Naive B cell (primary cell): ENCODE measurements around the gene BHLHA9. TPM values are rescaled to one million over a fixed set of nuclear protein-coding genes. Genes with fewer than 3 reads are reported as not detected.

ENCODE experiments used
- ATAC-seq, 2 donors: fragments of 150-1000 bp; cut with Tn5 transposase; 2 replicates each; pipeline ENCODE4 v1.10.0; 2021; ENCODE audit warnings: low read depth in 2 of 2, mild to moderate bottlenecking in 2 of 2, moderate library complexity in 2 of 2
- DNase-seq: peaks from one replicate; pipeline ENCODE4 v3.0.0; 2022
- H3K27ac Mint-ChIP-seq, 6 donors: one replicate each; pipeline ENCODE4 v1.8.0; 2020 to 2022; ENCODE audit warnings: mild to moderate bottlenecking in 6 of 6, mixed read lengths in 6 of 6, moderate library complexity in 5 of 6, inconsistent platforms in 2 of 6
- H3K27me3 Mint-ChIP-seq, 3 donors: one replicate each; pipeline ENCODE4 v1.8.0; 2021 to 2022; ENCODE audit warnings: mixed read lengths in 3 of 3, mild to moderate bottlenecking in 1 of 3
- H3K36me3 Mint-ChIP-seq, 2 donors: one replicate each; pipeline ENCODE4 v1.8.0; 2020 to 2022; ENCODE audit warnings: mixed read lengths in 2 of 2, inconsistent platforms in 1 of 2, mild to moderate bottlenecking in 1 of 2
- H3K4me1 Mint-ChIP-seq, 3 donors: one replicate each; pipeline ENCODE4 v1.8.0; 2020 to 2022; ENCODE audit warnings: mixed read lengths in 3 of 3, inconsistent platforms in 1 of 3, mild to moderate bottlenecking in 1 of 3, moderate library complexity in 1 of 3
- H3K4me3 Mint-ChIP-seq, 8 donors: one replicate each; pipeline ENCODE4 v1.8.0; 2020 to 2022; ENCODE audit warnings: mild to moderate bottlenecking in 8 of 8, mixed read lengths in 8 of 8, moderate library complexity in 8 of 8, inconsistent platforms in 2 of 8
- H3K9me3 Mint-ChIP-seq, 7 donors: one replicate each; pipeline ENCODE4 v1.8.0; 2020 to 2022; ENCODE audit warnings: mixed read lengths in 7 of 7, mild to moderate bottlenecking in 5 of 7, inconsistent platforms in 2 of 7, moderate library complexity in 1 of 7
- polyA plus RNA-seq, 6 donors: library from polyadenylated mRNA; unstranded; fragments of 300-500 nt; fragmentation: Illumina TruSeq; gene quantifications; one replicate each; pipeline ENCODE4 v1.2.3, GENCODE V29; 2021; ENCODE audit warnings: low read depth in 6 of 6

The BHLHA9 gene
- polyA plus RNA-seq, 6 donors from 2014 or later: not detected

GRCh38 chr17:1264196-1264595 is 6.0 kb upstream of the BHLHA9 start:
- Mint-ChIP-seq H3K27ac (peak overlapping the region in 1 of 6 donors; percentile 74), H3K27me3 (peaks cover 0 to 19% (median 4%) of the 10 kb centered on the region in 3 donors), H3K4me1 (peaks cover 11 to 26% (median 14%) of the 10 kb centered on the region in 3 donors), H3K9me3 (no peaks in the 10 kb centered on the region), H3K4me3 (peak overlapping the region in 2 of 8 donors; percentile 43 to 71), H3K36me3 (no peaks in the 10 kb centered on the region)
- DNase-seq: no peak
- ATAC-seq: no peak

DNA sequence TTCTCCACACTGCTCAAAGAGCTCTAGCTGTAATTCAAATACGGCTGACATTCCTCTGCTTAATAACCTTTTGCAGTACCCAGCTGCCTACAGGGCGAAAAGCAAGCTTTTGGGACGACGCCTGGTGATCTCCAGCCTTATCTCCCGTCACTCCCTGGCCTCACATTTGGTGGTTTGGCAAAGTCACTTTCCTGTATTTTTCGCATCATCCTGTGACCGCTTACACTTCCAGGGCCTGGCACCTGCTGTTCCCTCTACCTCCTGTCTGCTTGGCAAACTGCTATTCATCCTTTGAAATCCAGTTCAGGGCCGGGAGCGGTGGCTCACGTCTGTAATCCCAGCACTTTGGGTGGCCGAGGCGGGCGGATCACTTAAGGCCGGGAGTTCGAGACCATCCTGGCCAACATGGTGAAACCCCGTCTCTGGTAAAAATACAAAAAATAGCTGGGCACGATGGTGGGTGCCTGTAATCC is 2.7 kb upstream of the BHLHA9 start:
- H3K27me3 Mint-ChIP-seq: peaks cover 0 to 31% (median 2%) of the 10 kb centered on the region in 3 donors
- H3K9me3 Mint-ChIP-seq: no peaks in the 10 kb centered on the region
- H3K4me3 Mint-ChIP-seq: peak overlapping the region; percentile 85 to 96 (median 92)
- peaks cover 7 to 20% (median 19%) of the 10 kb centered on the region in 3 donors for H3K4me1 Mint-ChIP-seq
- DNase-seq (no peak), ATAC-seq (no peak)
- peak overlapping the region in 5 of 6 donors; percentile 81 to 96 (median 84) for H3K27ac Mint-ChIP-seq
- H3K36me3 Mint-ChIP-seq: no peaks in the 10 kb centered on the region

DNA sequence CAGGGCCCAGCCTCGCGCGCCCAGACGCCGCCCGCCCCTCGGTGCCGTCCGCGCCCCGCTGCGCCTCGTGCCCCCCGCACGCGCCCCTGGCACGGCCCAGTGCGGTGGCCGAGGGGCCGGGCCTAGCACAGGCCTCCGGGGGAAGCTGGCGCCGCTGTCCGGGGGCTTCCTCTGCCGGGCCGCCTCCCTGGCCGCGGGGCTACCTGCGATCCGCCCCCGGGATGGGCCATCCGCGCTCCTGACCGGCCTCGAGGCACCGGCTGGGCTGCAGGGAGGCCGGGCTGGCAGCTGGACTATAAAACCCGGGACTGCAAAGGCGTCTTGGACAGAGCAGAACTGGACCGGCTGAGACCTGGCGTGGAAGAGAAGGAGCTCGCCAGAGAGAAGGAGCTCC is 783 bp downstream of the BHLHA9 start:
- H3K4me1 Mint-ChIP-seq: peaks cover 23 to 37% (median 30%) of the 10 kb centered on the region in 3 donors
- H3K27me3 Mint-ChIP-seq: peaks cover 12 to 48% (median 15%) of the 10 kb centered on the region in 3 donors
- no peaks in the 10 kb centered on the region for H3K36me3 Mint-ChIP-seq
- ATAC-seq (no peak), DNase-seq (no peak)
- H3K9me3 Mint-ChIP-seq: no peaks in the 10 kb centered on the region
- no peak overlapping the region for H3K27ac Mint-ChIP-seq
- no peak overlapping the region for H3K4me3 Mint-ChIP-seq

GRCh38 chr17:1271441-1271840 is 1.2 kb downstream of the BHLHA9 start:
- DNase-seq (no peak), ATAC-seq (no peak)
- Mint-ChIP-seq H3K36me3 (no peaks in the 10 kb centered on the region), H3K4me3 (no peak overlapping the region), H3K4me1 (peaks cover 26 to 38% (median 34%) of the 10 kb centered on the region in 3 donors), H3K27me3 (peaks cover 14 to 52% (median 15%) of the 10 kb centered on the region in 3 donors), H3K9me3 (no peaks in the 10 kb centered on the region), H3K27ac (no peak overlapping the region)

DNA sequence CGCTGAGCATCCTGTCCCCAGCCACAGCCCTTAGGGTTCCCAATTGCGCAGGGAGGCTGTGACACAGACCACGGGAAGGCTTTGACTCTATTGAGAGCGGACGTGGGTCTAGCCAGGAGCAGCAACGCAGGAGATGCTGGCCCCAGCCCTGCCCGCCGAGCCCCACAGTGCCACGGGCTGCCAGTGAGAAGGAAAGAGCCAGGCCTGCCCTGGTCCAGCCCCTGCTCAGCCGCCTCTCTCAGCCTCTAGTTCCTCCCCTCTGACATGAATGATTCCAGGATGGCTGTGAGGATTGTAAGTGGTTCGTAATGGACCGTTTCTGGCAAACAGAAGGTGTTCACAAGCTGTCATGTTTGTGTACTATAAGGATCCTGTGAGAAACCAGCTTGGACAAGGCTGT is 2.5 kb downstream of the BHLHA9 start:
- ATAC-seq: no peak
- Mint-ChIP-seq H3K4me1 (peaks cover 20 to 28% (median 27%) of the 10 kb centered on the region in 3 donors), H3K27me3 (peaks cover 14 to 54% (median 15%) of the 10 kb centered on the region in 3 donors), H3K4me3 (peak overlapping the region in 1 of 8 donors; percentile 14), H3K36me3 (no peaks in the 10 kb centered on the region), H3K9me3 (no peaks in the 10 kb centered on the region), H3K27ac (peak overlapping the region in 1 of 6 donors; percentile 14)
- DNase-seq: no peak

GRCh38 chr17:1273492-1274244 is 3.4 kb downstream of the BHLHA9 start:
- H3K4me1 Mint-ChIP-seq: peaks cover 19 to 25% (median 24%) of the 10 kb centered on the region in 3 donors
- no peak for DNase-seq
- peak overlapping the region in 1 of 8 donors; percentile 14 for H3K4me3 Mint-ChIP-seq

DNA sequence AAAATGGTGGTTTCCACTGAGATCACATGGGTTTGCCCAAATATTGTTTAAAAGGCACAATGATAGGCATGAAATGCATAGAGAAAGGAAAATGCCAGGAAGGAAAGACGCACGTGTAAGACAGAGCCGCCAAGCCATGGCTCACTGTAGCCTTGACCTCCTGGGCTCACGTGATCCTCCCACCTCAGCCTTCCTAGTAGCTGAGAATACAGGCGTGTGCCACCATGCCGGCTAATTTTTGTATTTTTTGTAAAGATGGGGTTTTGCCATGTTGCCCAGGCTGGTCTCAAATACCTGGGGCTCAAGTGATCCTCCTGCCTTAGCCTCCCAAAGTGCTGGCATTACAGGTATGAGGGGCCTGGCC is 4.0 kb downstream of the BHLHA9 start:
- peak overlapping the region in 1 of 8 donors; percentile 14 for H3K4me3 Mint-ChIP-seq
- peak overlapping the region in 2 of 6 donors; percentile 1 to 9 for H3K27ac Mint-ChIP-seq

More at GRCh38 chr17:1273492-1274244, 3.4 kb downstream of the BHLHA9 start:
- Mint-ChIP-seq H3K27me3 (peaks cover 14 to 58% (median 15%) of the 10 kb centered on the region in 3 donors), H3K27ac (peak overlapping the region in 2 of 6 donors; percentile 1 to 9), H3K36me3 (no peaks in the 10 kb centered on the region), H3K9me3 (no peaks in the 10 kb centered on the region)
- peak; percentile 76 to 80 for ATAC-seq

GRCh38 chr17:1275205-1275961 is 5.1 kb downstream of the BHLHA9 start:
- Mint-ChIP-seq H3K9me3 (no peaks in the 10 kb centered on the region), H3K4me3 (no peak overlapping the region), H3K27me3 (peaks cover 14 to 48% (median 15%) of the 10 kb centered on the region in 3 donors), H3K4me1 (peaks cover 15 to 21% (median 19%) of the 10 kb centered on the region in 3 donors), H3K36me3 (no peaks in the 10 kb centered on the region), H3K27ac (peak overlapping the region in 3 of 6 donors; percentile 39 to 87 (median 76))
- ATAC-seq: peak in 1 of 2 donors; percentile 2
- DNase-seq: no peak

More for the DNA sequence above, 4.0 kb downstream of the BHLHA9 start:
- Mint-ChIP-seq H3K36me3 (no peaks in the 10 kb centered on the region), H3K27me3 (peaks cover 14 to 53% (median 15%) of the 10 kb centered on the region in 3 donors), H3K4me1 (peaks cover 19 to 24% (median 21%) of the 10 kb centered on the region in 3 donors), H3K9me3 (no peaks in the 10 kb centered on the region)
- ATAC-seq (no peak), DNase-seq (no peak)

DNA sequence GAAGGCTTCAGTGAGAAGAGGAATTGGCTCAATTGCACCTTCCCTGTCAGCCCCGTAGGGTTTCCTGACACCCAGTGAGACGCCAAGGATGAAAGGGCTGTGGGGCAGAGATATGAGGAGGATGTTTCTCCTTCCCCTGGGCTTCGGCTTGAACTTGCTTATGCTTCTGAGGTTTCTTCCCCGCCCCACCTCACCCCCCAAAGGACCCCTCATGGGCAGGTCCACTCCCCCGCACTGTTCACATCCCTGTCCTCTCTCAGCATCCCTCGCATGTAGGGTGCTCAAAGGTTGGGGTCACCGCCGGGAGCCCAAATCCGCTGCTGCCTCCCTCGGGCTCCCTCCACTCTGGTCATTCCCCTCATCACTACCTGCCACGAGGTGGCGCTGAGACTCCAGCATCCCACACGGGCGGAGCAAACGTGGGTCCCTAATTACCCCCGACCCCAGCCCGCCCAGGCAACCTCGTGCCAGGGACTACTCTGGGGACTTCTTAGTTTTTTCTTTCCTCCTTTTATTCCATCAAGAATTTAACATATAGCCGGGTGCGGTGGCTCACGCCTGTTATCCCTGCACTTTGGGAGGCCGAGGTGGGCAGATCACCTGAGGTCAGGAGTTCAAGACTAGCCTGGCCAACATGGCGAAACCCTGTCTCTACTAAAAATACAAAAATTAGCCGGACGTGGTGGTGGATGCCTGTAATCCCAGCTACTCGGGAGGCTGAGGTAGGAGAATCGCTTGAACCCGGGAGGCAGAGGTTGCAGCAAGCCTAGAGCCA is 5.9 kb downstream of the BHLHA9 start:
- Mint-ChIP-seq H3K4me3 (peak overlapping the region in 3 of 8 donors; percentile 26 to 30 (median 29)), H3K27ac (peak overlapping the region in 2 of 6 donors; percentile 39 to 87), H3K27me3 (peaks cover 14 to 51% (median 15%) of the 10 kb centered on the region in 3 donors), H3K9me3 (no peaks in the 10 kb centered on the region), H3K4me1 (peaks cover 15 to 21% (median 19%) of the 10 kb centered on the region in 3 donors), H3K36me3 (no peaks in the 10 kb centered on the region)
- ATAC-seq: peak; percentile 84 to 85
- DNase-seq: peak; percentile 64

- Mint-ChIP-seq H3K36me3 (no peaks in the 10 kb centered on the region), H3K27ac (peak overlapping the region in 2 of 6 donors; percentile 26 to 53), H3K27me3 (peaks cover 0 to 26% (median 5%) of the 10 kb centered on the region in 3 donors), H3K4me3 (no peak overlapping the region), H3K4me1 (peaks cover 5 to 8% (median 6%) of the 10 kb centered on the region in 3 donors), H3K9me3 (peaks cover 0 to 2% (median 0%) of the 10 kb centered on the region in 7 donors)
- no peak for ATAC-seq
- no peak for DNase-seq
Observed at GRCh38 chr17:1280652-1281051, 10.4 kb downstream of the BHLHA9 start.

DNA sequence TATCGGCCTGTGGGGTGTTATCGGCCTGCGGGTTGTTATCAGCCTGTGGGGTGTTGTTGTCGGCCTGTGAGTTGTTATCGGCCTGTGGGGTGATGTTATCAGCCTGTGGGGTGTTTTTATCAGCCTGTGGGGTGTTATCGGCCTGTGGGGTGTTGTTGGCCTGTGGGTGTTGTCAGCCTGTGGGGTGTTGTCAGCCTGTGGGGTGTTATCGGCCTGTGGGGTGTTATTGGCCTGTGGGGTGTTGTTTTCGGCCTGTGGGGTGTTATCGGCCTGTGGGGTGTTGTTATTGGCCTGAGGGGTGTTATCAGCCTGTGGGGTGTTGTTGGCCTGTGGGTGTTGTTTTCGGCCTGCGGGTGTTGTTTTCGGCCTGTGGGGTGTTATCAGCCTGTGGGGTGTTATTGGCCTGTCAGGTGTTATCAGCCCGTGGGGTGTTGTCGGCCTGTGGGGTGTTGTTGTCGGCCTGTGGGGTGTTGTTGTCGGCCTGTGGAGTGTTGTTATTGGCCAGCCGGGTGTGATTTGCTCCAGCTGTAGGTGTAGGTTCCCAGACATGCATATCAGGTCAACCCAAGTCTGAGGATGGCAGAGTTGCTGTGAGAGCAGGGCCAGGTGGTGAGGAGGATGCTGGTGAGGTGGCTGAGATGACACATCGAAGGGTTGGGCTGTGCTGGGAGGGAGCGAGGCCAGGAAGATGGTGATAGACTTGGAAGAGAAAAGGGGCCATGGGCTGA is 16.3 kb downstream of the BHLHA9 start:
- Mint-ChIP-seq H3K27ac (no peak overlapping the region), H3K9me3 (peaks cover 0 to 2% (median 0%) of the 10 kb centered on the region in 7 donors), H3K4me1 (peaks cover 3 to 10% (median 6%) of the 10 kb centered on the region in 3 donors), H3K36me3 (no peaks in the 10 kb centered on the region), H3K4me3 (no peak overlapping the region), H3K27me3 (peaks cover 0 to 7% (median 0%) of the 10 kb centered on the region in 3 donors)
- ATAC-seq (no peak), DNase-seq (no peak)

DNA sequence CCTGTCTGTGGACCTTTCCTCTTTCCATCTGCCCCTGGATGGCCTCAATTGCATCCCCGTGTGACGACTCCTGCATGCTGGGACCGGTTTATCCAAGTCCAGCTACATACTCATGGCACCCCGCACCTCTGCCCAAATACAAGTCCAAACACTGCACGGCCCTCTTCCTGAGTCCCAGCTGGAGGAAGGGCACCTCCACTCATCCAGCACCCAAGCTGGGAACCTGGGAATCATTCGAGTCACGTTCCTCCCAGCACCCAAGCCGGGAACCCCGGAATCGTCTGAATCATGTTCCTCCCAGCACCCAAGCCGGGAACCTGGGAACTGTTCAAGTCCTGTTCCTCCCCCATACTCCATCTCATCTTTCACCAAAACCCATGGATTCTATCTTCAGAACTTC is 19.5 kb downstream of the BHLHA9 start:
- peaks cover 0 to 7% (median 0%) of the 10 kb centered on the region in 3 donors for H3K27me3 Mint-ChIP-seq
- DNase-seq (no peak), ATAC-seq (no peak)
- no peak overlapping the region for H3K4me3 Mint-ChIP-seq
- no peaks in the 10 kb centered on the region for H3K36me3 Mint-ChIP-seq
- H3K4me1 Mint-ChIP-seq: peaks cover 21 to 23% (median 23%) of the 10 kb centered on the region in 3 donors
- H3K9me3 Mint-ChIP-seq: peaks cover 0 to 7% (median 0%) of the 10 kb centered on the region in 7 donors
- H3K27ac Mint-ChIP-seq: peak overlapping the region in 3 of 6 donors; percentile 76 to 92 (median 76)
